Testis (tissue), 3 donors: ENCODE data around the gene GAPDH. TPM values are rescaled to one million over a fixed set of nuclear protein-coding genes. Genes with fewer than 3 reads are reported as not detected.
"Not testable (repeated sequence)": the region's sequence is repeated elsewhere in the genome, so short reads cannot be mapped to it uniquely, and the experiment has no call there.

Experiments used
- DNase-seq: peaks from one replicate; pipeline ENCODE4 v3.0.0-alpha.2; 2019
- H3K27ac ChIP-seq, 2 donors: fragments of 200-600 bp; sonication (generic); one replicate each; pipeline ENCODE4 v1.5.1; 2019
- H3K27me3 ChIP-seq: fragments of 200-600 bp; sonication (generic); one replicate; pipeline ENCODE4 v1.5.1; 2019
- H3K36me3 ChIP-seq: fragments of 200-600 bp; sonication (generic); one replicate; pipeline ENCODE4 v1.5.1; 2017; ENCODE audit warnings: low read depth; ENCODE audit errors: missing control alignments
- H3K4me1 ChIP-seq: fragments of 200-600 bp; sonication (generic); one replicate; pipeline ENCODE4 v1.5.1; 2019
- H3K4me3 ChIP-seq, 2 donors: fragments of 200-600 bp; sonication (generic); one replicate each; pipeline ENCODE4 v1.5.1; 2017 to 2019
- H3K9me3 ChIP-seq: fragments of 200-600 bp; sonication (generic); one replicate; pipeline ENCODE4 v1.5.1; 2017
- CTCF ChIP-seq, 3 experiments: fragments of 450-650 bp in 2 of 3; fragments of 200-600 bp in 1 of 3; sonication (generic) in 1 of 3; IDR thresholded peaks; one replicate each; pipeline ENCODE4 v1.5.1; 2016 to 2019; ENCODE audit warnings: antibody characterized with exemption in 3 of 3, mild to moderate bottlenecking in 2 of 3, moderate library complexity in 1 of 3
- POLR2A ChIP-seq: fragments of 450-650 bp; IDR thresholded peaks from one replicate; pipeline ENCODE4 v1.6.1; 2017; ENCODE audit warnings: antibody characterized with exemption, mild to moderate bottlenecking, moderate library complexity
- WGBS, 2 donors: methylation state at CpG; one replicate each; pipeline ENCODE4 v1.1.5; 2018; 5-methylcytosine and 5-hydroxymethylcytosine counted together
- intact Hi-C: fragments of 100-400 bp; cut with DNase I; formaldehyde crosslinking; loops from one replicate; pipeline ENCODE4 v1.15.1; 2023; ENCODE audit warnings: low total_unique reads
- polyA plus RNA-seq: library from polyadenylated mRNA; stranded (reverse); fragments of 350-450 nt; fragmentation: Illumina TruSeq; extraction: RNeasy Lipid Tissue Mini Kit (QIAGEN cat#74804); gene quantifications from one replicate; pipeline ENCODE4 v1.2.3, GENCODE V29; 2014; ENCODE audit warnings: low read depth, low replicate concordance; ENCODE audit not compliant: insufficient read depth
- total RNA-seq, 2 donors: library from RNA; depleted of rRNA; stranded (reverse); fragments of >200 nt; gene quantifications; one replicate each; pipeline ENCODE4 v1.2.3, GENCODE V29; 2016

The GAPDH gene
- total and polyA plus RNA-seq, 3 donors from 2014 or later = 1,591 to 1,928 (median 1,857) TPM

DNA sequence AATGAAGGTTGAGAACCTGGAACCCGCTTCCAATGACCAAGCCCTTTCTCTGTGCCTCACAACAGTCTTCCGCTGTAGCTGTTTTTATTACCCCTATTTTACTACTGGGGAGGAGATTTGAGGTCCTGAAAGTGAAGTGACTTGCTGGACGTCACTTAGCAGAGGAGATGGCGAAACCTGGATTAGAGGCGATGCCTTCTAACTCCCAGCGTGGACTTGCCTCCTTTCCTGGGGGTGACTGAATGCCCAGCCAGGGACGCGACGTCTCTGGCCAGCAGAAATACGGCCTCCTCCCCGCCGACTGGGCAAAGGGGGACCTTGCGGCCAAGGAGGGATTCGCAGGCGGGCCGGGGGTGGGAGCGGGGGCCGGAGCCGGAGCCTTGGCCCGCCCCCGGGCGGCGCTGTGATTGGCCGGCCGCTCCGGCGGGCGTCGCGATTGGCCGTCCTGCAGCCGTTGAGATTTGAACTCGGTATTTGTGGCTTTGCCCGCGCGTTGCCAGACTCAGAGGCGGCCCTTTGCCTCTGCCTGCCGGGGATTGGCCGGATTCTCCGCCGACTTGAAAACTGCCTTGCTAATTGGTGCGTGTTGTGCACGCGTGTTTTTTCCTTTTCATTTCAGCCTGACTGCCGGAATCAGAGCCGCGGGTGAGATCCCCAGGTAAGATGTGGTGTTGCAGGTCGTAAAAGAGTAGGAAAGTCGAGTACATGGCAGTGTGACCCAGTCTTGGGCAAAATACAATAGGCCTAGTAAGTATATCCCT is 40.6 kb upstream of the GAPDH start, which contains the start of gene NCAPD2:
TSS of gene NCAPD2 (plus strand) at position 606 of the 761 bp plus-strand sequence. CDS start 997 bp downstream, outside the sequence.
- Histone ChIP-seq H3K9me3 (no peaks in the 10 kb centered on the region), H3K36me3 (no peaks in the 10 kb centered on the region), H3K4me3 (peak within 1 kb of the TSS; percentile 72 to 86), H3K27ac (peak within 1 kb of the TSS; percentile 82 to 99), H3K27me3 (no peaks in the 10 kb centered on the region), H3K4me1 (peaks cover 7% of the 10 kb centered on the region)
- intact Hi-C loops = no loop called here
- DNase-seq = peak; percentile 98
- peak; percentile 23 to 67 (median 60) for TF ChIP-seq CTCF (IDR thresholded peaks at IDR 0.05)
- no peak for TF ChIP-seq POLR2A
- 0 to 1% methylated on average over 16 to 46 of the region's 49 CpGs for WGBS, 2 donors

DNA sequence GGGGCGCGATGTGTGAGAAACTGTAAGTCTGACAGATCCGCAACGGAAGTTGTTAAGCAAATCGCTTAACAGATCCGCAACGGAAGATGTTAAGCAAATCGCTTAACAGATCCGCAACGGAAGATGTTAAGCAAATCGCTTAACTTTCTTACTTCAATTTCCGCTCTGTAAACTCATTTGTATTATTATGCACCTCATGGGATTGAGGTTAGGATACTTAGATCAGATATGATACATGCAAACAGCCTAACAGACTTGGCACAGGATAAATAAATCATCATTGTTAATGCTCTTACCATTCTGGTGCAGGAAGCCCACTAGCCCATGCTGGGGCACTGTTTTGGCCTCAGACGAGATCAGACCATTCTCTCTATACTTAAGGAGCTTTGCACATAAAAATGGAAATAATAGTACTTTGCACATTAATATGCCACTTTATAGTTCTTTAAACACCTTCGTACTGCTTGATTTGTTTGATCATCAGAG is 40.0 kb upstream of the GAPDH start:
- no peaks in the 10 kb centered on the region for H3K27me3 ChIP-seq
- intact Hi-C loops = no loop called here
- WGBS, 2 donors = 1 to 2% methylated on average over 14 of the region's 14 CpGs
- H3K27ac ChIP-seq = peak overlapping the region in 1 of 2 donors; percentile 99
- H3K36me3 ChIP-seq = no peaks in the 10 kb centered on the region
- no peaks in the 10 kb centered on the region for H3K9me3 ChIP-seq
- TF ChIP-seq POLR2A = no peak
- TF ChIP-seq CTCF (IDR thresholded peaks at IDR 0.05) = no peak
- H3K4me3 ChIP-seq = peak overlapping the region; percentile 72 to 86
- H3K4me1 ChIP-seq = peaks cover 7% of the 10 kb centered on the region
- no peak for DNase-seq

- no peaks in the 10 kb centered on the region for H3K9me3 ChIP-seq
- no peaks in the 10 kb centered on the region for H3K36me3 ChIP-seq
- TF ChIP-seq POLR2A = no peak
- TF ChIP-seq CTCF (IDR thresholded peaks at IDR 0.05) = no peak
- peak overlapping the region in 1 of 2 donors; percentile 72 for H3K4me3 ChIP-seq
- H3K27me3 ChIP-seq = no peaks in the 10 kb centered on the region
- no peak for DNase-seq
- H3K27ac ChIP-seq = no peak overlapping the region
- WGBS, 2 donors = 47 to 77% methylated on average over 1 of the region's 1 CpG
- H3K4me1 ChIP-seq = peaks cover 7% of the 10 kb centered on the region
- intact Hi-C loops = no loop called here
Measured at GRCh38 chr12:6494968-6495367, 39.3 kb upstream of the GAPDH start.

GRCh38 chr12:6497291-6497690 is 37.0 kb upstream of the GAPDH start:
- H3K27me3 ChIP-seq, intact Hi-C loops, H3K36me3 ChIP-seq, H3K27ac ChIP-seq, H3K9me3 ChIP-seq, H3K4me1 ChIP-seq, H3K4me3 ChIP-seq, DNase-seq: not testable (repeated sequence)
- WGBS, 2 donors = 69 to 94% methylated on average over 3 of the region's 3 CpGs

- intact Hi-C loops = no loop called here
Measured at GRCh38 chr12:6500466-6500865, 33.9 kb upstream of the GAPDH start.

More at GRCh38 chr12:6500466-6500865, 33.9 kb upstream of the GAPDH start:
- WGBS, 2 donors = 88 to 93% methylated on average over 2 of the region's 2 CpGs
- no peak for TF ChIP-seq POLR2A
- no peak for TF ChIP-seq CTCF (IDR thresholded peaks at IDR 0.05)
- no peak overlapping the region for H3K27ac ChIP-seq
- no peaks in the 10 kb centered on the region for H3K9me3 ChIP-seq
- H3K4me1 ChIP-seq = no peaks in the 10 kb centered on the region
- no peak for DNase-seq
- H3K4me3 ChIP-seq = no peak overlapping the region
- no peaks in the 10 kb centered on the region for H3K27me3 ChIP-seq
- no peaks in the 10 kb centered on the region for H3K36me3 ChIP-seq
